NCI-H2227 treated with DMSO at 0.1 percent for 48 hours (cell line): Measurements from ENCODE around the gene LACTB.

Experiments used
- DNase-seq: peaks from one replicate; lab custom pipeline; 2025; lab: John Stamatoyannopoulos, UW

The LACTB gene

GRCh38 chr15:63124506-63124905 lies 2.8 kb downstream of the LACTB start:
- no peak for DNase-seq

DNA sequence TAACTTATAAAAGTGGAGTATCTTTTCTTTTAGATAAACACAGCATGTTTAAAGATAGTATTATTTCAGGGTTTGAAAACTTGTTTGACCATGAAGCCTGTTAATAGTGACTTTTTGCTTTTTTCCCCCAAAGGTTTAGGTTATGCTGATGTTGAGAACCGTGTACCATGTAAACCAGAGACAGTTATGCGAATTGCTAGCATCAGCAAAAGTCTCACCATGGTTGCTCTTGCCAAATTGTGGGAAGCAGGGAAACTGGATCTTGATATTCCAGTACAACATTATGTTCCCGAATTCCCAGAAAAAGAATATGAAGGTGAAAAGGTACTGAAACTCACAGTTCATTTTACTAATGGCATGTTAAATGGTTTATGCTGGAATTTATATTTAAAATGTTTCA lies 5.1 kb downstream of the LACTB start:
- no peak for DNase-seq

GRCh38 chr15:63133786-63134185 lies 12.1 kb downstream of the LACTB start:
- no peak for DNase-seq

DNA sequence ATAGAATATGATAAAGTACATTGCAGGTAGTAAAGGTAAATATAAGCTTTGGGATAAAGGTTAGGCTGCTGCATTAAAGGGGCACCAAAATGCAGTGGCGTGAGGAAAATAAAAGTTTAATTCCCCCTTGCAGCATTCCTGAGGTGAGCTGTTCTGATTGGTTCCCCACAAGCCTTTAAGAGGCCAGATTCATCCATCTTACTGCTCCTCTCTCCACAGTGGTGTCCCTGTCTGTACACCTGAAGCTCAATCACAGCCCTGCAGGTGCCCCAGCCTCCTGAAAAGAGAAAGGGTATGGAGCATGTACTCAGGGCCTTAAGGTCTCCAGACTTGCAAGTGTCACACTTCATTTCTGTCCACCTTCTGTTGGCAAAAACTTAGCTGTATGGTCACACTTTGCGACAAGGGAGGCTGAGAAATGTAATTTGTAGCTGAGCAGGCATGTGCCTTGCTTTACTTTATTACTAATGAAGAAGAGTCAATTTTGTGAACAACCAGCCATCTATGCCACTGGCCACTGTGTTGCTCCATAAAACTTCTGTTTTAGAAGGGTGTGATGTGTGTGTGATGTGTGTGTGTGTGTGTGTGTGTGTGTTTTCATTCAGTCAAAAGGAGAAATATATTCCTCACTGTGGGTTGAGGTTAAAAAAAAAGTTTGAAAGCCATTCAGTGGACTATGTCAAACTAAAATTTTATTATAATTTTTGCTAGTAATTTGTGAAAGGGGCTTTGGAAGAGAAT lies 12.8 kb downstream of the LACTB start:
- no peak for DNase-seq

- no peak for DNase-seq
Measured at GRCh38 chr15:63135281-63135680, 13.6 kb downstream of the LACTB start.

DNA sequence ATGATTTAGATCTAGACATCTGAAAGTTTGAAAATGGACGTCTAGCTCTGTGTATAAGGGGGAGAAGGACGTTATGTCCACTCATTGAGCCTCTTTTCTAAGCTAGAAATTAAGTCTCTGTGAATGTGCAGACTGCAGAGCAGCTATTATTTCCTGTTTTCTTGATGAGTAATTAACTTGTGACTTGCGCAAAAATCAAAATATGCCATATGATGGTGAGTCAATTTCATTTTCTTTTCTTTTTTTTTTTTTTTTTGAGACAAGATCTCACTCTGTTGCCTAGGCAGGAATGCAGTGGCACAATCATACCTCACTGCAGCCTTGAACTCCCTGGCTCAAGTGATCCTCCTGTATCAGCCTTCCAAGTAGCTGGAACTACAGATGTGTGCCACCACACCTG lies 14.1 kb downstream of the LACTB start:
- no peak for DNase-seq

GRCh38 chr15:63136742-63137141 lies 15.1 kb downstream of the LACTB start:
- DNase-seq, result no peak

GRCh38 chr15:63140936-63141335 lies 19.3 kb downstream of the LACTB start:
- DNase-seq, result no peak

- no peak for DNase-seq
Measured at GRCh38 chr15:63145426-63145825, 23.8 kb downstream of the LACTB start.

- no peak for DNase-seq
Measured at GRCh38 chr15:63146684-63147083, 25.0 kb downstream of the LACTB start.

GRCh38 chr15:63151665-63152064 lies 30.0 kb downstream of the LACTB start:
- DNase-seq, result no peak

DNA sequence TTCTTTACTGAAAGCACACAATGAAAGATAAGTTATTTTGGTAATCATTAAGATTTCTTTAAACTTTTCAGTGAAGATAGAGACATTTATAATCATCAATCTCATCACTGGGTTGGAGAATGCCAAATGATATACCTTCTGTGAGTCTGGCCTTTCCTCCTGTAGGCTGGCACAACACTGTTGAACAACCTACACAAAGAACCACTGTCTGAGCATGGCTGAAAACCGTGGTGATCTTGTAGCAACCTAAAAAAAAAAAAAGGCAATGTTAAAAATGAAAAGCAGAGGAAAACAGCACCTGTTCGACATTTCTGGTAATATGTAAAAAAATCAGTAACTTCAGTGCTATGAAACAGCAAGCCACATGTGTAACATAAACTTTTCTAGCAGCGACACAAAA lies 33.8 kb downstream of the LACTB start:
- DNase-seq, result no peak

- peak; percentile 1 for DNase-seq
Measured at GRCh38 chr15:63156086-63156710, 34.5 kb downstream of the LACTB start.

DNA sequence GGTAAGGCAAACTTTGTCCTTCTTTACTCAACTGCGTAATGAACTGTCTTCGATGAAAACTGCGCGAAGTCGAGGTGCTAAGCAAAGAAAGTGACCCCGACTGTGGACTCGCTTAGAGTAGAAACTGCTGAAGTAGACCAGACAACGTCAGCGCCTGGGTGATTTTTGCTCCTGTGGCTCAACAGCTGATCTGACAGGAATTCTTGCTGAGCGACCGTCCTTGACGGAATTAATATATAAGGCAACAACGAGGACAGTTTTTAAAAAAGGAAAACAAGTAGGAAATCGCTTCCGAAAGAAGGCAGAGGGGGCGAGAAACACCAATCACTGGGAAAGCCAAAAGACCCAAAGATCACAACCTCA lies 35.1 kb downstream of the LACTB start:
- DNase-seq, result no peak

DNA sequence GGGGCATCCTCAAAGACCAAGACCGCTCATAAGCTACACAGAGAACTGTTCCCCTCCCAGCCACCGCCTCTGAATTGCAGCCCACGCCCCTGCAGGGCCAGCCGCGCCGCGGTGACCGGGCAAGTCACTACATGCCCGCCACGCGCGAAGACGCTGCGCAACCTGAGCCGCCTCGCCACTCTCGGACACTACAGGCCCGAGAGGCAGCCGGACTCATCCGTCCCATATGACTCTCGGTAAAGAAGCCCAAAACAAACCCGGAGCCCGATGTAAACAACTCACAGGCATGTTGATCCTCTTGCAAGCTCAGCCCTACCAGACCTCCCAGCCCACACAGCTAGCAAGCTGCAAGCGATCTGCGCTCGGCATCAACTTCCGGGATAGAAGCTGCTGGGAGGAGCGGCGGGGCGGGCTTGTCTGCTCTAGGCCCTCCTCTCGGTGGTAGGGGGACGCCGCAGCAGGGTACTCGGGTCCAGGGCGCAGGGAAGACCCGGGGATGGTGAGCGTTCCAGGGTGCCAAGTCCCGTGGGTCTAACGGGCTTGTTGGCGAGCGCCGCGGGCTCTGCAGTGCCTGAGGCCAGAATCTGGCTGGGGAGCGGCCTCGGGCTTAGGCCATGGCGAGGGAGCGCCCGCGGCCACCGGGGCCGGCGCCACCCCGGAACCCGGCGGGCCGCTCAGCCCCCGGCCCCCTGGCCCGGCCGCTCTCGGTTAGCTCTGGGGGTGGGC lies 35.6 kb downstream of the LACTB start, which contains the start of gene RPS27L:
Gene RPS27L (minus strand): TSS at position 360 of the 726 bp plus-strand sequence. CDS start 72 bp downstream, at position 288.
- DNase-seq, result peak; percentile 79

GRCh38 chr15:63157891-63158431 lies 36.3 kb downstream of the LACTB start:
- peak; percentile 13 for DNase-seq

DNA sequence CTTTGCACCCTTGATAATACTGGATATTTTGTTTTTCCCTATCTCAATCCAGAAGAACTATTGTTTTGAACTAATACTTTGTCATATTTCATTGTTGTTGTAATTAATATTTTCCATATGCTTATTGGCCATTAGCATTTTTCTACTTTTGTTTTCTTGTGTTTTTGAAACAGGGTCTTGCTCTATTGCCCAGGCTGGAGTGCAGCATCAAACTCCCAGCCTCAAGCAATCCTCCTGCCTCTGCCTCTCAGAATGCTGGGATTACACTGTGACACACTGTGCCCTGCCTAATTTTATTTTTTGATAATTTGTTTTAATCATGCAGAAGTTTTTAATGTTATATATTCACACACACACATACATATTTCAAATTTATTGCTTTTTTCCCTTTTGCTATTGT lies 39.0 kb downstream of the LACTB start:
- no peak for DNase-seq

DNA sequence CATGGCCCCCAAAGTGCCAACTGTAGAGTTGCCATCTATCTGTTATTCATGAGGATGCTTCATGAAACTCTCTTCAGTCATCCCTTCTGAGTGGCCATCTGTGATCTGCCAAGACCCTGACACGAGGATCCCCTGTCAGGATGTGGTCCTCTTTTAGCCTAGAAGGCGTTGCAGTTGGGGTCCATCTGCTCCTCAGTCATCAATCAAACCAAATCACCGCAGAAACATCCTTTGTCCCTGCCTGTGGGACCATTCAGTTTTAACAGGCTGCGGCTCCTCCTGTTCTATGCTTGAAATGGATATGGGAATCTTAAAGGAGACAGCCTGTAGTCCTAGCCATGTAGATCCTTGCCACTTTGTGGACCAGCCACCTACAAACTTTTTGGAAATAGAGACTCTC lies 41.6 kb downstream of the LACTB start:
- no peak for DNase-seq

GRCh38 chr15:63165166-63165859 lies 43.7 kb downstream of the LACTB start:
- DNase-seq, result no peak

- no peak for DNase-seq
Measured at GRCh38 chr15:63166219-63166618, 44.6 kb downstream of the LACTB start.

- no peak for DNase-seq
Measured at GRCh38 chr15:63169788-63170187, 48.1 kb downstream of the LACTB start.

GRCh38 chr15:63172376-63172775 lies 50.7 kb downstream of the LACTB start:
- DNase-seq, result no peak
